ENCODE measurements around the gene EMID1. TPM values are rescaled to one million over a fixed set of nuclear protein-coding genes. Genes with fewer than 3 reads are reported as not detected.

Gene EMID1
- total RNA-seq, 1 experiment from 2014 or later, result 5.4 TPM

GRCh38 chr22:29308148-29308790 lies 102.6 kb downstream of the EMID1 start:
- no peak overlapping the region for H3K14ac ChIP-seq (ENCODE audit: insufficient read depth, low read length)
- Mint-ChIP-seq H3K4me3 (no peak overlapping the region; a peak in 1 of 5 replicates), H3K27ac (no peak overlapping the region), H3K27me3 (ENCODE audit: low read depth) (peaks cover 20% of the 10 kb centered on the region), H3K36me3 (ENCODE audit: insufficient read depth in 1 of 3, low read depth in 3 of 3) (peaks cover 0 to 5% (median 0%) of the 10 kb centered on the region in 3 experiments; a peak in 3 of 7 replicates), H3K4me1 (peaks cover 17 to 34% of the 10 kb centered on the region in 2 experiments), H3K9me3 (peaks cover 0 to 3% of the 10 kb centered on the region in 2 experiments; a peak in 2 of 5 replicates)
- H4K5ac ChIP-seq (ENCODE audit: insufficient read length, low read depth, low read length), result no peak overlapping the region
- H3K18ac ChIP-seq (ENCODE audit: insufficient read length, low read depth, low read length), result no peak overlapping the region
- H3K56ac ChIP-seq (ENCODE audit: insufficient read length, low read depth, low read length), result no peak overlapping the region
- H3K23ac ChIP-seq (ENCODE audit: insufficient read length, low read depth, low read length), result no peak overlapping the region
- H2BK20ac ChIP-seq (ENCODE audit: low read depth, low read length, poor library complexity, severe bottlenecking), result no peak overlapping the region
- no peak overlapping the region for H4K8ac ChIP-seq (replicated peaks; ENCODE audit: insufficient read length, low read depth, low read length)
- H4K20me1 ChIP-seq (ENCODE audit: control insufficient read depth, insufficient read depth, insufficient read length), result no peaks in the 10 kb centered on the region
- no peak overlapping the region for H3K4ac ChIP-seq (ENCODE audit: low read depth, low read length)
- peaks cover 8% of the 10 kb centered on the region for H3K23me2 ChIP-seq (ENCODE audit: insufficient read length, low read depth, low read length, poor library complexity, severe bottlenecking)
- no peak overlapping the region for H2BK5ac ChIP-seq (ENCODE audit: insufficient read length, low read length)
- H4K91ac ChIP-seq (ENCODE audit: insufficient read length, low read depth, low read length), result no peak overlapping the region
- no peak for DNase-seq
- H3K79me2 ChIP-seq (ENCODE audit: insufficient read depth, low read length), result no peaks in the 10 kb centered on the region
- no peak overlapping the region for H2BK12ac ChIP-seq (ENCODE audit: insufficient read length, low read depth, low read length)
- no peaks in the 10 kb centered on the region for H3K79me1 ChIP-seq (ENCODE audit: insufficient read depth, low read depth, low read length, poor library complexity, severe bottlenecking)
- H3K9ac ChIP-seq (ENCODE audit: extremely low read depth, insufficient read length, low read length), result no peak overlapping the region
- no peak overlapping the region for H2AFZ ChIP-seq (ENCODE audit: low read length)
- no peak overlapping the region for H2BK15ac ChIP-seq (ENCODE audit: low read depth, low read length)
- no peak overlapping the region for H3K27ac ChIP-seq (ENCODE audit: insufficient read length, low read depth, low read length)
- H2AK5ac ChIP-seq (ENCODE audit: insufficient read length, low read length), result no peak overlapping the region
- no peak for TF ChIP-seq CTCF (conservative IDR thresholded peaks at IDR 0.05)
- H2BK120ac ChIP-seq (ENCODE audit: low read depth, low read length, poor library complexity, severe bottlenecking), result no peak overlapping the region
- H3K9me3 ChIP-seq (ENCODE audit: control insufficient read depth, low read depth, low read length), result no peaks in the 10 kb centered on the region
- H3K4me2 ChIP-seq (ENCODE audit: insufficient read depth, insufficient read length, low read length), result no peak overlapping the region
- no peaks in the 10 kb centered on the region for H3K4me1 ChIP-seq (ENCODE audit: insufficient read depth, low read length)
- no CpG with 5 or more reads among the region's 50 CpGs for WGBS (ENCODE audit: extremely low coverage, insufficient read length, low lambda C conversion rate)
- H3T11ph ChIP-seq (ENCODE audit: low read length), result no peak overlapping the region
- no peaks in the 10 kb centered on the region for H3K27me3 ChIP-seq (ENCODE audit: insufficient read depth, low read length)

Measured in H9 (cell line).